Measurements from ENCODE around the gene HYAL2.

HYAL2 gene

DNA sequence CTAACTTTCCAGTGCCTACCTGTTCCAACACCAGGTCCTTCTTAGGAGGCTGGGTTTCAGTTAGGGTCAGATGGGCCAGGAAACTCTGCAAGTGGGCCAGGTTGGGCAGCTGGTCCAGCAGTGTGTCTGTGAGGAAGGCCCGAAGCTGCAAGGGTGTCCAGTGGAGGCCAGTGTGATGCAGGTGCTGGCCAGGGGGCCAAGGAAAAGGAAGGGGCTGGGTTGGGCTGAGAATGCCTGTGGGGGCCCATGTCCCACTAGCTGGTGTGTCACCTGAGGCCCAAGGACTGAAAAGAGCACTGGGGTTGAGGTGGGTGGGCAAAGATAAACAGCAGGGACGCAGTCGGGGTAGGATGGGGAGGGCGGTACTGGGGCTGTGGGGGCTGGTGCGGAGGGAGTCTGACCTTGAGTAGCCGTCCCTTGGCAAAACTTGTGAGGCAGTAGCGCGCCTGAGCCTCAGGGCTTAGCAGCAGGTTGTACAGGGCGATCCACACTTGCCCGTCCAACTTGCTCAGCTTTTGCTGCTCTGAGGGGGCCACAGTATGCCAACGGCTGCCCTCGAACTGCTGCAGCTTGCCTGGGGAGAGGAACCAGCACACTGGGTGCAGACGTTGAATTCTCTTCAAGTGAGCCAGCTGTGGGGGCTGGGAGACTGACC lies 19.6 kb upstream of the HYAL2 start:
- no peak for TF ChIP-seq POLR2A (IDR thresholded peaks at IDR 0.05; ENCODE audit: low read depth, low read length)
- no peak for FAIRE-seq
- DNase-seq (ENCODE audit: insufficient read length, low spot score), result no peak

DNA sequence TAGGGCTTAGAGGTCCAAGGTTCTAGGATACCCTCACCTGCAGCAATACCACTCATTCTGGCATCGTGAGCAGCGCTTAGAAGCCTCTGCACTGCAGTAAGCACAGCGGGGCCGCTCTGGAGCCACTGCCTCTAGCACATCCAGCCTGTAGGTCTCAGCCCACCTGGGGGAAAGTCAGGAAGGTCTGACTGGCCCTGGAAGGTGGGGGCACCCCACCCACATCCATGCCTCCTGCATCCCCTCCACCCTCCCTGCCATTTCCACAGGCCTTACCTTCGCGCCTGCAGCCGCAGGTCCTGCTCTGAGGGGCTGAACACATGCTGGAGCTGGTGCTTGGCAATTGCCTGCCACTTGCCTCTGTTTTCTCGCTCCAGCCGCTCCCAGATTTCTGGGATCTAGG lies 19.0 kb upstream of the HYAL2 start:
- no peak for FAIRE-seq
- no peak for TF ChIP-seq POLR2A (IDR thresholded peaks at IDR 0.05; ENCODE audit: low read depth, low read length)

DNA sequence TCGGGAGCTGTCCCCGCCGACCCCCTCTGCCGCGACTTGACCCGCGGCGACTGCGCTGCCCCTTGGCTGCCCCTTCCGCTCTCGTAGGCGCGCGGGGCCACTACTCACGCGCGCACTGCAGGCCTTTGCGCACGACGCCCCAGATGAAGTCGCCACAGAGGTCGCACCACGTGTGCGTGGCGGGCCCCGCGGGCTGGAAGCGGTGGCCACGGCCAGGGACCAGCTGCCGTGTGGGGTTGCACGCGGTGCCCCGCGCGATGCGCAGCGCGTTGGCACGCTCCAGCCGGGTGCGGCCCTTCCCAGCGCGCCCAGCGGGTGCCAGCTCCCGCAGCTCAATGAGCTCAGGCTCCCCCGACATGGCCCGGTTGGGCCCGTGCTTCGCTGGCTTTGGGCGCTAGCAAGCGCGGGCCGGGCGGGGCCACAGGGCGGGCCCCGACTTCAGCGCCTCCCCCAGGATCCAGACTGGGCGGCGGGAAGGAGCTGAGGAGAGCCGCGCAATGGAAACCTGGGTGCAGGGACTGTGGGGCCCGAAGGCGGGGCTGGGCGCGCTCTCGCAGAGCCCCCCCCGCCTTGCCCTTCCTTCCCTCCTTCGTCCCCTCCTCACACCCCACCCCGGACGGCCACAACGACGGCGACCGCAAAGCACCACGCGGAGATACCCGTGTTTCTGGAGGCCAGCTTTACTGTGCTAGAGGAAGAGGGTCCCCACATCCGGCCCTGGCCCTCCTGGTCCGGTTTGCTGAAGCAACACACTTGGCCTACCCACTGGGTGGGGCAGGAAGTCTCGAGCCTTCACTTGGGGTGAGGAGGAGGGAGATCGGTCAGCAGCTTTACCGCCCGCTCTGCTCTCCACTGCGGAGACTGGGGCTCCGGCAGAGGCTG lies 18.1 kb upstream of the HYAL2 start, which contains the start of gene RASSF1:
Gene RASSF1, minus strand, starts transcription at position 389 of the 882 bp plus-strand sequence. Its CDS starts 31 bp downstream, at position 358.
- DNase-seq (ENCODE audit: insufficient read length, low spot score) (no peak), FAIRE-seq (no peak)
- no peak for TF ChIP-seq POLR2A (IDR thresholded peaks at IDR 0.05; ENCODE audit: low read depth, low read length)

More for the DNA sequence above, 19.0 kb upstream of the HYAL2 start:
- DNase-seq (ENCODE audit: insufficient read length, low spot score), result no peak

- TF ChIP-seq POLR2A (IDR thresholded peaks at IDR 0.05; ENCODE audit: low read depth, low read length), result no peak
- no peak for DNase-seq (ENCODE audit: insufficient read length, low spot score)
- FAIRE-seq, result no peak
Observed at GRCh38 chr3:50340147-50340447, 17.6 kb upstream of the HYAL2 start.

GRCh38 chr3:50339485-50340146 lies 17.1 kb upstream of the HYAL2 start:
- DNase-seq (ENCODE audit: insufficient read length, low spot score), result no peak
- no peak for FAIRE-seq
- no peak for TF ChIP-seq POLR2A (IDR thresholded peaks at IDR 0.05; ENCODE audit: low read depth, low read length)

GRCh38 chr3:50338965-50339364 lies 16.4 kb upstream of the HYAL2 start:
- FAIRE-seq, result no peak
- no peak for TF ChIP-seq POLR2A (IDR thresholded peaks at IDR 0.05; ENCODE audit: low read depth, low read length)
- DNase-seq (ENCODE audit: insufficient read length, low spot score), result no peak

GRCh38 chr3:50337175-50337861 lies 14.8 kb upstream of the HYAL2 start:
- TF ChIP-seq POLR2A (IDR thresholded peaks at IDR 0.05; ENCODE audit: low read depth, low read length), result peak; percentile 86
- FAIRE-seq, result peak; percentile 68
- DNase-seq (ENCODE audit: insufficient read length, low spot score), result peak; percentile 100

DNA sequence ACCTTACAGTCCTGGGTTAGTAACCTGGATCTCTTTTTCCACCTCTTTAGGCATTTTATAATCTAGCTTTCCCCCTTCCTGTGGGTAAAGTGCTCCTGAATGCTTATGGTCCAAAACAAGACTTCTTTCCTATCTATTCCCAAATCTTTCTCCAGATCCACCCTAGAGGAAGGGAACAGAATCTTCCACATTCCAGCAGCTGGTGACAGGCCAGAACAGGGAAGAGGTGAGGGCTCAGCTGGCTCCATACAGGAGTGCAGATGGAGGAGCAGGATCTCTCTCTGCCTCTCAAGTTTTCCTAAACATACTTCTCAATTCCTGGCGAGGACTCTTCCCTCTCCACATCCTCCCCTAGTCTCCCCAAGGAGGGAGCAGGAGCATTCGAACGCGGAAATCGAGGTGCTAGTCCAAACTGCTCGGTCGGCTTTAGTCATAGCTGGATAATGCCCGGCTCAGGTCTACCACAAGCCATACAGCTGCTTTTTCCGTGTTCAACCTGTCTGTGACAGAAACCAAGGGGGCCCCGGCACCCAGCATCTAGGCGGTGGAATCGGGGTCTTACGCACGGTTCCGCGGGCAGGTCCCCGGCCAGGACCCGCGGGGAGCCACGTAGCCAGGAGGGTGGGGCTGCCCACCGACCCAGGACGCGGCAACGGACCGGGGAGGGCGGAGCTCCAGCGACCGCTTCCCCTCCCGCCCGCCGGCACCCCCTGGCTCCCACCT lies 14.1 kb upstream of the HYAL2 start:
- FAIRE-seq (no peak), DNase-seq (ENCODE audit: insufficient read length, low spot score) (no peak)
- no peak for TF ChIP-seq POLR2A (IDR thresholded peaks at IDR 0.05; ENCODE audit: low read depth, low read length)

GRCh38 chr3:50334339-50335075 lies 12.0 kb upstream of the HYAL2 start:
- no peak for TF ChIP-seq POLR2A (IDR thresholded peaks at IDR 0.05; ENCODE audit: low read depth, low read length)
- no peak for FAIRE-seq

GRCh38 chr3:50333744-50334328 lies 11.3 kb upstream of the HYAL2 start:
- DNase-seq (ENCODE audit: insufficient read length, low spot score) (no peak), FAIRE-seq (no peak)
- no peak for TF ChIP-seq POLR2A (IDR thresholded peaks at IDR 0.05; ENCODE audit: low read depth, low read length)

More at GRCh38 chr3:50334339-50335075, 12.0 kb upstream of the HYAL2 start:
- no peak for DNase-seq (ENCODE audit: insufficient read length, low spot score)

DNA sequence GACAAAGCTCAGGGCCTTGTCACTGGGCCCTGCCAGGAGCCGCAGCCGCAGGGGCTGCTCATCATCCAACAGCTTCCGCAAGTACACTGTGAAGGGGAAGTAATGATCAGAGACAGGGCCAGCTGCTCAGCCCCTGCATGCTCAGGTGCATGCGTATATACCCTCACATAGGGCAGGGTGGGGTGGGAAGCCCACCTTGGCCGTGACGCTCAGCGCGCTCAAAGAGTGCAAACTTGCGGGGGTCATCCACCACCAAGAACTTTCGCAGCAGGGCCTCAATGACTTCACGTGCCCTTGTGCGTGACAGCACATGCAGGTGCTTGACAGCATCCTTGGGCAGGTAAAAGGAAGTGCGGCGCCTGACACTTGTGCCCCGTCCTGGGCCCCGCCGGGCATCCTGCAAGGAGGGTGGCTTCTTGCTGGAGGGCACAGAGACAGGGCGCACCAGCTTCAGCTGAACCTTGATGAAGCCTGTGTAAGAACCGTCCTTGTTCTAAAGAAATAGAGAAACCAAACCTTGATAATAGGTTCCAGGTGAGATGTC lies 8.9 kb upstream of the HYAL2 start:
- FAIRE-seq, result no peak
- no peak for DNase-seq (ENCODE audit: insufficient read length, low spot score)
- TF ChIP-seq POLR2A (IDR thresholded peaks at IDR 0.05; ENCODE audit: low read depth, low read length), result no peak

DNA sequence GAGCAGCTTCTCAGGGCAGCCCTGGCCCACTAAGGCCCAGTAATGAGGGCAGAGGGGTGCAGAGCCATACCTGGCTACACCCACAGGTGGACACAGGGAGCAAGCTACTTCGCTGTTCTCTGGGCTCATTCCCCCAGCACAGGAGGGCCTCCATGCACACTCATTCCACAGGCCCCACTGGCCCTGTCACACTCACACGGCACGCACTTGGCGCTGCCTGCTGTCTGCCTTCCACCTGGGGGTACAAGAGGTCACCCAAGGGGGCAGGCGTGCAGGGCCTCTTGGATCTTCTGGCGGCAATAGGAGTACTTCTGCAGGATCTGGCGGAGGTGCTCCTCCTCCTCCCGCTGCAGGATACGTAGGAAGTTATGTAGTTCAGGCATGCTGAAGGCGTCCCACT lies 7.8 kb upstream of the HYAL2 start:
- FAIRE-seq (no peak), DNase-seq (ENCODE audit: insufficient read length, low spot score) (no peak)
- TF ChIP-seq POLR2A (IDR thresholded peaks at IDR 0.05; ENCODE audit: low read depth, low read length), result no peak

Measured in H54 (cell line).